Stimulated activated CD8-positive, alpha-beta memory T cell treated with anti-CD3 and anti-CD28 coated beads, Interleukin-15, amount 100 ng/mL, for 1 hour (primary cell): ENCODE results near the gene KRTAP20-4.

ENCODE experiments used
- DNase-seq: peaks from one replicate; pipeline ENCODE4 v3.0.0-alpha.2; 2020; ENCODE audit warnings: low read depth

The KRTAP20-4 gene

GRCh38 chr21:30620522-30620921 lies at the start of gene KRTAP20-4:
Gene KRTAP20-4, plus strand, starts transcription at chr21:30620627.
- DNase-seq: no peak

- DNase-seq: no peak
Measured at GRCh38 chr21:30577766-30578165, 42.7 kb upstream of the KRTAP20-4 start.

- no peak for DNase-seq
Measured at GRCh38 chr21:30579346-30579745, 41.1 kb upstream of the KRTAP20-4 start.

GRCh38 chr21:30580132-30580531 lies 40.3 kb upstream of the KRTAP20-4 start:
- DNase-seq: no peak

GRCh38 chr21:30582870-30583269 lies 37.6 kb upstream of the KRTAP20-4 start:
- no peak for DNase-seq

GRCh38 chr21:30590297-30590696 lies 30.1 kb upstream of the KRTAP20-4 start, which contains the start of gene KRTAP22-2:
Gene KRTAP22-2, minus strand, starts transcription at chr21:30590397.
- DNase-seq: no peak

GRCh38 chr21:30592140-30592539 lies 28.3 kb upstream of the KRTAP20-4 start, which contains the start of gene KRTAP6-3:
Gene KRTAP6-3, plus strand, starts transcription at chr21:30592440. Its CDS starts 6 bp downstream, at chr21:30592446.
- no peak for DNase-seq

- no peak for DNase-seq
Measured at GRCh38 chr21:30598802-30599201, 21.6 kb upstream of the KRTAP20-4 start, which contains the start of gene KRTAP6-2. Gene KRTAP6-2, minus strand, starts transcription at chr21:30598902. Its CDS starts 28 bp downstream, at chr21:30598874.

GRCh38 chr21:30600787-30601186 lies 19.6 kb upstream of the KRTAP20-4 start, which contains the start of gene KRTAP22-1:
Gene KRTAP22-1, plus strand, starts transcription at chr21:30601087.
- no peak for DNase-seq

GRCh38 chr21:30605968-30606367 lies 14.5 kb upstream of the KRTAP20-4 start:
- DNase-seq: no peak

GRCh38 chr21:30612132-30612531 lies 8.3 kb upstream of the KRTAP20-4 start:
- DNase-seq: no peak

GRCh38 chr21:30613836-30614235 lies 6.6 kb upstream of the KRTAP20-4 start, which contains the start of gene KRTAP6-1:
Gene KRTAP6-1, minus strand, starts transcription at chr21:30613930. Its CDS starts 26 bp downstream, at chr21:30613904.
- no peak for DNase-seq

GRCh38 chr21:30615199-30615598 lies 5.2 kb upstream of the KRTAP20-4 start:
- no peak for DNase-seq

GRCh38 chr21:30616125-30616524 lies 4.3 kb upstream of the KRTAP20-4 start, which contains the start of gene KRTAP20-1:
Gene KRTAP20-1, plus strand, starts transcription at chr21:30616425. Its CDS starts 30 bp downstream, at chr21:30616455.
- no peak for DNase-seq

GRCh38 chr21:30620080-30620479 lies 347 bp upstream of the KRTAP20-4 start:
- DNase-seq: no peak

- DNase-seq: no peak
Measured at GRCh38 chr21:30623362-30623761, 2.9 kb downstream of the KRTAP20-4 start.

GRCh38 chr21:30625449-30626165 lies 5.2 kb downstream of the KRTAP20-4 start:
- no peak for DNase-seq

GRCh38 chr21:30628109-30628508 lies 7.7 kb downstream of the KRTAP20-4 start:
- no peak for DNase-seq

- DNase-seq: no peak
Measured at GRCh38 chr21:30629200-30629599, 8.8 kb downstream of the KRTAP20-4 start.

GRCh38 chr21:30634906-30635305 lies 14.5 kb downstream of the KRTAP20-4 start, which contains the start of gene KRTAP20-2:
Gene KRTAP20-2, plus strand, starts transcription at chr21:30635206. Its CDS starts 58 bp downstream, at chr21:30635264.
- no peak for DNase-seq

GRCh38 chr21:30638686-30639085 lies 18.3 kb downstream of the KRTAP20-4 start:
- DNase-seq: no peak

- no peak for DNase-seq
Measured at GRCh38 chr21:30642564-30642963, 22.1 kb downstream of the KRTAP20-4 start, which contains the start of gene KRTAP20-3. Gene KRTAP20-3, plus strand, starts transcription at chr21:30642864.

GRCh38 chr21:30646904-30647414 lies 26.5 kb downstream of the KRTAP20-4 start:
- DNase-seq: no peak
